ENCODE measurements around the gene ARID1B.

Gene ARID1B

GRCh38 chr6:157054531-157054979 is 277.4 kb downstream of the ARID1B start:
- DNase-seq (ENCODE audit: low spot score), result peak; percentile 57

GRCh38 chr6:157055863-157056262 is 278.7 kb downstream of the ARID1B start:
- no peak for DNase-seq (ENCODE audit: low spot score)

GRCh38 chr6:157056275-157056674 is 279.1 kb downstream of the ARID1B start:
- no peak for DNase-seq (ENCODE audit: low spot score)

DNA sequence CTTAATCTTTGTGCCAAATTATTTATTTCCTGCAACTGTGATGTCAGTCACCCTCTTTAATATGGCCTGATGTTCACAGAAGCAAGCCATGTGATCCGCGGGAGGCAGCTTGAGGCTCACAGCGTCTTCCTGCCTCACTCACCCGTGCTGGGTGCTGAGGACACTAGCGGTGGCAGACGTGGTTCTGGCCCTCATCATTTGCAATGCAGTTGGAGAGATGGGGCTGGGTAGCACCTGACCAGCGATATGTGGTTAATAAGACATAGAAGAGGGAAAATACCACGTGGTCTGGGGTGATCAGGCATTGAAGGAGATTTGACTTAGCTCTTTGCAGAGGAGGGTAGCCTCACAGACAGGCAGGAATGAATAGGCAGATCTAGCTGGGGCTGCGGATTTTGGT is 281.4 kb downstream of the ARID1B start:
- no peak for DNase-seq (ENCODE audit: low spot score)

DNA sequence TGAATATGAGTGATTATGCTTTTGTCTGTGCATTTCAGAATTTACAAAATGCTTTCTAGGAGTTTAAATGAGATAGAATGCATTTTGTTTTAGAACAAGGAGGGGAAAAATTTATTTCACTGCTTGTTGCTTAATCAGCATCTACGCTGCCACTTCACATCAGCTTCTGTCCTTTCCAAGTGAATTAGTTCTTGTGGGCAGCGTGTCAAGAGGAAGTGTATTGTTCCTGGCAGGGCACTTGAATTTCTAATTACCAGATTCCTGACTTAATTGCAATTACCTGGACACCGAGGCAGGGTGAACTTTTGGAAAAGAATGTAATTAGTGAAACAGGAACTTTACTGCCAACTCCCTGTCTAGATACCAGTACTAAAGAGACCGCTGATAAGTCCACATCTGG is 282.6 kb downstream of the ARID1B start:
- DNase-seq (ENCODE audit: low spot score), result no peak

GRCh38 chr6:157060440-157060952 is 283.3 kb downstream of the ARID1B start:
- no peak for DNase-seq (ENCODE audit: low spot score)

DNA sequence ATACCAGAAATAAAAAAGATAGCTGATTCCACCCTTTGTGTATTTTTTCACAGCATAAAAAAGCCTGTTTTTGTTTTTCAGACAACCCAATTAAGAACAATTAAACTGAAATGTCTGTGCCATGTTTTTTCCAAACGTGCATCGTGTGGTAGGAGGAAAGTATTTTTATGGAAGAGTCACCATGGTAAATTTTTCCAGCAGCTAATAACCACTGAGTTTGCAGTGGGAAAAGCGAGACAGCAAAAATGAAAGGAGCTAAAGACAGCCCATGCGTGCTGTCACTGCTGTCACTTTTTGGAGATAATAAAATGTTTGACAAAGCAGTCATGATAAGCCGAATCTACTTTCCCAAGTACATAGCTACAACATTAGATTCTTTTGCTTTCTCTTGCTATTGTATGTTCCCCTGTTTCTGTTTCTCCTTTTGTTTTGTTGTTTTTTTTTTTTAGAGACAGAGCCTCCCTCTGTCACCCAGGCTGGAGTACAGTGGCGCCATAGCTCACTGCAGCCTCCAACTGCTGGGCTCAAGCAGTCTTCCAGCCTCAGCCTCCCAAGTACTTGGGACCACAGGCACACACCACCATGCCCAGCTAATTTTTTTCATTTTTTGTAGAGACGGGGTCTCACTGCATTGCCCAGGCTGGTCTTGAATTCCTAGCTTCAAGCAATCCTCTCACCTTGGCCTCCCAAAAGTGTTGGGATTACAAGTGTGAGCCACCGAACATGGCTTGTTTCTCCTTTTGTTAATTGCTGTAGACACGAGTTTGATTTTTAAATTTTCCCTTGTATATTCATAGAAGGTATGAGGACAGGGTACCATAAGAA is 284.8 kb downstream of the ARID1B start:
- DNase-seq (ENCODE audit: low spot score), result no peak

- DNase-seq (ENCODE audit: low spot score), result no peak
Observed at GRCh38 chr6:157063176-157063905, 286.2 kb downstream of the ARID1B start.

DNA sequence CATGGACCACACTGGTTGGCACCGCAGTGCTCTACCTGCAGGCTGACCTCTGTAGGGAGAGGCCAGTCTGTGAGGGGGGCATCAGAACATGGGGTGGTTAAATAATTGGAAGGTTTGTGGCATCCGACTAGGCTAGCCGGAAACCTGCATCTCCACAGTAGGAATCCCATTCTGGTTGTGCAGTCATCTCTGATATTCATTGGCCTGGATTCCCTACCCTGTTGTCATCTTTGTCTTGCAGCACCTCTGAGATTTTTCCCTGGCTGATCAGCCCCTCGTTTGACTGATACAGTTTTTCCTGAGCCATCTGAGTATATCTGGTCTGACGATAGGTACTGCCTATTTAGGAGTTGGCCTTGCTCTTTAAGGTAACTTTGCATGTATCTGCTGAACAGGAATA is 286.7 kb downstream of the ARID1B start:
- DNase-seq (ENCODE audit: low spot score), result no peak

- no peak for DNase-seq (ENCODE audit: low spot score)
Observed at GRCh38 chr6:157064502-157064901, 287.3 kb downstream of the ARID1B start.

DNA sequence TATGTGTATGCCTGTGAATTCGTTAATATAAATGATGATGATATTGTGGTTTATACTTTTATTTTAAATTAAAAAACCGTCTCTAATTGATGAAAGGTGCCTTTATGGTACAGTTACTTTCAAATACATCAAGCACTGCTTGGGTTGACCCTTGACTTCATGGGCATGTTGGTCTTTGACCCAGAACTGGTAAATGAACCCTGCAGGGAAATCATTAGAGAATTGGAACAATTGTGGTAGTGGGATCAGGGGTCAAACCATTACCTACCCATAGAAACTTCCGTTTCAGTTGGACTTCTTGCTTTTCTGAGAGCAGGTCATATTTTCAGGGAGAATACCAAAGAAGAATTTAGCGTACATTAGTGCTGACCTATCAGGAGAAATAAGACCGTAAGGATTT is 288.2 kb downstream of the ARID1B start:
- DNase-seq (ENCODE audit: low spot score), result no peak

- DNase-seq (ENCODE audit: low spot score), result no peak
Observed at GRCh38 chr6:157066781-157067491, 289.8 kb downstream of the ARID1B start.

DNA sequence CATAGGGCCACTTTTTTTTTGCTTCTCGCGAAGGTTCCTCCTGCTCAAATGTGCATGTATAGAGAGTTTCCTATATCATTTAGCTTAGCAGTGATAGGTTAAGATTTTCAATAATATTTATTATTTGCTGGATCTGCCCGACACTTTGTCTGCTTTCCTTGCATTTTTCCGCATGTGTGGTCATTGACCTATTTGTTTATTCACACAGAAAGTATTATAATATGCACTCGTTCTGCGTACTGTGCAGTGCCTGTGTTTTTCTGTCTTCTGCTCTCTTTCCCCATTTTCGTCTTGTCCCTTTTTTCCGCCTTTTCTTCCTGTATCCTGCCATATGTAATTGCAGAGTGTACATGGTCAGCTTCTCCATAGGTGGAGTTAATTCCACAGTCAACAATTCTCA is 290.3 kb downstream of the ARID1B start:
- DNase-seq (ENCODE audit: low spot score), result no peak

GRCh38 chr6:157068691-157069324 is 291.6 kb downstream of the ARID1B start:
- no peak for DNase-seq (ENCODE audit: low spot score)

DNA sequence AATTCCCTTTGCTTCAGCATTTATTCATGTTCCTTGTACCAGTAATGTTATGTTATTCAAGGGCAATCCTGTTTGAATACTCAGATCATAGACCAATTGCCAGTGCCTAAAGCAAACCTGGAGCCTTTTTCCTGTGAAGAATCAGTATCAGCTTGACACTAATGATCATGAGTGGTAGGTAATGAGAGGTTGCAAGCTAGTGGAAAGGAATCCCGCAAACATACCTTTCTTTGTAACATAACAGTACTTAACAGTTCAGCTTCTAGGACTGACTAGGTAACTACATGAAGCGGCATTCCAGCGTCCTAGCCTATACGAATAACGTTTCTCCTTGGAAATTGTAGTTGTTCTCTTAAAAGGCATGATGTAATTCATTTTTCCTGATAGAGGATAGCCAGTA is 292.4 kb downstream of the ARID1B start:
- no peak for DNase-seq (ENCODE audit: low spot score)

DNA sequence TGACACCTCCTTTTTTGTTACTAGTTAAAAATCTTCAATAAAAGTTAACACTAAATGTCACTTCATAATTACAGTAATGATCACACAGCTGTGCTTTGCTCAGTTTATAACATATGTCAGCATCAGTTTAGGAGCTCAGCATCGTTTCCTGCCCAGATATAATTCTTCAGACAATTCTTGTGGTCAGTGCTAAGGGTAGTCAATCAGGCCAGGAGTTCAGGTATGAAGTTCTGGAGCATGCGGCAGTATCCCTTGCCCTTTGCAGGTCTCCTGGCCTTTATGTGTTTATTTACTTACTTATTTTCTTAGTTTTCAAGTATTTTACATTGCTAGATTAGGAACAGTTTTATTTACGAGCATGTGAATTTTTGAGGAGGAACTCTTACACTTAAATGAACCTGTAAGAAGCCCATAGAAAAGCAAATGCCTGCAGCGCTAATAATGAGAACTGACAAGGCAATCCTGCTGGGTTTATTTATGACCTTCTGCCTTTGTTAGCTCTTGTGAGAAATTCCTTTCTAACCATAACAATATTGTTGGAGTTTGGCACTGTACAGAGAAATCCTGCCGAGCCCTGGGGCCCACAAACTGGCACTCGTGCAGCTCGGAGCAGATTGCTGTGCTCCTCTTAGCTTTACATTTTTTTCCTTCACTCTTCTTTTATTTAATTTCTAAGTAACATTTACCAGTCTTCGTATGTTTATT is 293.4 kb downstream of the ARID1B start:
- DNase-seq (ENCODE audit: low spot score), result no peak

- no peak for DNase-seq (ENCODE audit: low spot score)
Observed at GRCh38 chr6:157072128-157072527, 294.9 kb downstream of the ARID1B start.

DNA sequence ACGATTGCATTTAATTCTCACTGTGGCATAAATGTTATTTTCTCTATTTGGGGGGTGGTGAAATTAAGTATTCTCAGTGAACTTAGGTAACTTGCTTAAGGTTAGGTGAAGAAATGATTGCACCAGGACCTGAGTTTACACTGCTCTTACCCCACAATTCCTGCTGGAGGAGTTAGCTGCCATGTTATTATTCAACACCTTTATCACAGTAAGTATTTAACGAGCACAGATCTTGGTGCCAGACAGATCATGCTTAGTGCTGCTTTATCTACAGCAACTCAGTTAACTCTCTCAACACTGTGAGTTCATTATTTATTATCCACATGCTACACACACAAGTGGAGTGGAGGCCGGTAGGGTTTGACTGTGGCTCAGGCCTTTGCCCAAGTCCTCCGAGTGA is 296.4 kb downstream of the ARID1B start:
- no peak for DNase-seq (ENCODE audit: low spot score)

DNA sequence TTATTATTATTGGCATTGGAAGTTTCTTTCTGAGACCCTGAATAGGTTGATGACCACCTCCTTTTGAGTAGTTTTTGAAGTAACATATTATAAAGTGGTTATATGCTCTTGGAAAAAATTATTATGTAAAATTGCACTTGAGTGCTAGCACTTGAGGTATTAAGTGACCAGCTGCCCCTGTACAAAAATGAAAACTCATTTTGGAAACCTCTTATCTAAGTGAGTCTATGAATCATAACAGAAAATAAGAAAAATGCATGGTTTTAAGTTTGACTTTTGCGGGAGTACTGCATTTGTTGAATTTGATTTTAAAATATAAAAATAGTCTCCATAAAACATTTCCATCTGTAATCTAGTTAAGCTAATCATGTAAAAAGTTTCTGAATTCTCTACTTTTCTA is 297.8 kb downstream of the ARID1B start:
- no peak for DNase-seq (ENCODE audit: low spot score)

DNA sequence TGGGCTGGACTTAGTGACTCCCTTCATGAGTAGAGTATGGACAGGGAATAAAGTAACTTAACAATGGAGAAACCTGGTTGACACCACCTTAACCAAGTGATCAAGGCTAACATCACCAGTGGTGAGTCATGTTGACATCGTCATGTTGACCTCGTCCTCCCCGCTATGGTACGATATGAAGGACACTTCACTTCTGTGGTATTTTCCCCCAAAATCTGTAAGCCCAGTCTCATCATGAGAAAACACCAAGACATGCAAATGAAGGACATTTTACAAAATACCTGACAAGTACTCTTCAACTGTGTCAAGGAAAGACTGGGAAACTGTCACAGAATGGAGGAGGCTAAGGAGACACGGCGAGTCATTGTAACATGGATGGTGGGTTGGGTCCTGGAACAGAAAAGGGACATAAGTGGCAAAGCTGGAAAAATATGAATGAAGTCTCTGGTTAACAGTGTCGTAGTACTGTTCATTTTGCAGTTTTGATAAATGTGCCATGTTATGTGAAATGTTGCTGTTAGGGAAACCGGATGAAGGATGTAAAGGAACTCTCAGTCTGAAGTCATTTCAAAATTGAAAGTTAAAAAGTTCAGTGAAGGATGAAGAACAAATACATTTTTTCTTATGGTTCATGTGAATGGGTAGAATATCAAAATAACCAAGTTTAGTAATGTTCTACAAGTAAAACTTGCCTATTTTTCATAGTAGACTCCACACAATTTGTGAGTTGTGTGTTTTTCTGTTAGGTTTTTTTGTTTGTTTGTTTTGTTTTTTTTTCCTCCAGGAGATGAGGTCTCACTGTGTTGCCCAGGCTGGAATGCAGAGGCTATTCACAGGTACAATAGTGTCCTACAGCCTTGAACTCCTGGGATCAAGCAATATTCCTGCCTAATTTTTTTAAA is 298.6 kb downstream of the ARID1B start:
- DNase-seq (ENCODE audit: low spot score), result peak; percentile 15
